H9 (cell line): ENCODE measurements around the gene TPSAB1. TPM values are rescaled to one million over a fixed set of nuclear protein-coding genes. Genes with fewer than 3 reads are reported as not detected.

Source experiments
- DNase-seq: peaks from one replicate; pipeline ENCODE4 v3.0.0-alpha.2; 2017
- H2AFZ ChIP-seq: one replicate; pipeline ENCODE4 v1.6.1; 2013; ENCODE audit warnings: mild to moderate bottlenecking, low read length, control low read depth, moderate library complexity
- H2AK5ac ChIP-seq: 2 replicates; pipeline ENCODE4 v1.6.1; 2013; ENCODE audit warnings: low read length, control low read depth, mixed read lengths; ENCODE audit not compliant: insufficient read length
- H2BK120ac ChIP-seq: one replicate; pipeline ENCODE4 v1.6.1; 2013; ENCODE audit warnings: low read depth, mild to moderate bottlenecking, low read length, control low read depth, inconsistent platforms; ENCODE audit not compliant: poor library complexity, severe bottlenecking
- H2BK12ac ChIP-seq: 2 replicates; pipeline ENCODE4 v1.6.1; 2013; ENCODE audit warnings: low read length, control low read depth, mixed read lengths, low read depth; ENCODE audit not compliant: insufficient read length
- H2BK15ac ChIP-seq: 2 replicates; pipeline ENCODE4 v1.6.1; 2013; ENCODE audit warnings: low read depth, low read length, control low read depth
- H2BK20ac ChIP-seq: one replicate; pipeline ENCODE4 v1.6.1; 2013; ENCODE audit warnings: low read depth, mild to moderate bottlenecking, low read length, control low read depth, inconsistent platforms; ENCODE audit not compliant: poor library complexity, severe bottlenecking
- H2BK5ac ChIP-seq: 2 replicates; pipeline ENCODE4 v1.6.1; 2013; ENCODE audit warnings: low read length, control low read depth, mixed read lengths; ENCODE audit not compliant: insufficient read length
- H3K14ac ChIP-seq: 2 replicates; pipeline ENCODE4 v1.6.1; 2013; ENCODE audit warnings: low read length, control low read depth; ENCODE audit not compliant: insufficient read depth
- H3K18ac ChIP-seq: 2 replicates; pipeline ENCODE4 v1.6.1; 2013; ENCODE audit warnings: low read depth, mild to moderate bottlenecking, mixed read lengths, low read length, control low read depth; ENCODE audit not compliant: insufficient read length
- H3K23ac ChIP-seq: 2 replicates; pipeline ENCODE4 v1.6.1; 2013; ENCODE audit warnings: low read length, control low read depth, mixed read lengths, low read depth; ENCODE audit not compliant: insufficient read length
- H3K23me2 ChIP-seq: 2 replicates; pipeline ENCODE4 v1.6.1; 2013; ENCODE audit warnings: low read depth, mild to moderate bottlenecking, mixed read lengths, low read length, control low read depth; ENCODE audit not compliant: insufficient read length, poor library complexity, severe bottlenecking
- H3K27ac ChIP-seq: 2 replicates; pipeline ENCODE4 v1.5.1; 2013; ENCODE audit warnings: low read length, control low read depth, mixed read lengths, low read depth; ENCODE audit not compliant: insufficient read length
- H3K27me3 ChIP-seq: 2 replicates; pipeline ENCODE4 v1.6.1; 2013; ENCODE audit warnings: low read length, control low read depth, inconsistent platforms; ENCODE audit not compliant: insufficient read depth
- H3K4ac ChIP-seq: 2 replicates; pipeline ENCODE4 v1.6.1; 2013; ENCODE audit warnings: low read depth, mild to moderate bottlenecking, control low read depth, inconsistent platforms, low read length, moderate library complexity
- H3K4me1 ChIP-seq: 2 replicates; pipeline ENCODE4 v1.6.1; 2013; ENCODE audit warnings: low read length, control low read depth, inconsistent platforms; ENCODE audit not compliant: insufficient read depth
- H3K4me2 ChIP-seq: 2 replicates; pipeline ENCODE4 v1.6.1; 2013; ENCODE audit warnings: low read length, control low read depth, mixed read lengths; ENCODE audit not compliant: insufficient read length, insufficient read depth
- H3K56ac ChIP-seq: 2 replicates; pipeline ENCODE4 v1.6.1; 2013; ENCODE audit warnings: low read depth, mild to moderate bottlenecking, mixed read lengths, low read length, control low read depth; ENCODE audit not compliant: insufficient read length
- H3K79me1 ChIP-seq: 2 replicates; pipeline ENCODE4 v1.6.1; 2013; ENCODE audit warnings: low read depth, mild to moderate bottlenecking, moderate library complexity, low read length, control low read depth, inconsistent platforms; ENCODE audit not compliant: insufficient read depth, poor library complexity, severe bottlenecking
- H3K79me2 ChIP-seq: 2 replicates; pipeline ENCODE4 v1.6.1; 2013; ENCODE audit warnings: low read length, control low read depth, inconsistent platforms; ENCODE audit not compliant: insufficient read depth
- H3K9ac ChIP-seq: 2 replicates; pipeline ENCODE4 v1.6.1; 2013; ENCODE audit warnings: low read length, control low read depth, mixed read lengths; ENCODE audit not compliant: insufficient read length; ENCODE audit errors: extremely low read depth
- H3K9me3 ChIP-seq: one replicate; pipeline ENCODE4 v1.6.1; 2013; ENCODE audit warnings: low read depth, low read length, inconsistent platforms; ENCODE audit not compliant: control insufficient read depth
- H3T11ph ChIP-seq: one replicate; pipeline ENCODE4 v1.6.1; 2013; ENCODE audit warnings: mild to moderate bottlenecking, low read length, control low read depth, inconsistent platforms
- H4K20me1 ChIP-seq: one replicate; pipeline ENCODE4 v1.6.1; 2013; ENCODE audit not compliant: control insufficient read depth, insufficient read length, insufficient read depth
- H4K5ac ChIP-seq: 2 replicates; pipeline ENCODE4 v1.6.1; 2013; ENCODE audit warnings: low read depth, mild to moderate bottlenecking, mixed read lengths, low read length, control low read depth; ENCODE audit not compliant: insufficient read length
- H4K8ac ChIP-seq: replicated peaks from 2 replicates; pipeline ENCODE4 v1.6.1; 2013; ENCODE audit warnings: low read length, control low read depth, mixed read lengths, low read depth; ENCODE audit not compliant: insufficient read length
- H4K91ac ChIP-seq: 2 replicates; pipeline ENCODE4 v1.6.1; 2013; ENCODE audit warnings: low read depth, mild to moderate bottlenecking, moderate library complexity, mixed read lengths, low read length, control low read depth; ENCODE audit not compliant: insufficient read length
- H3K27ac Mint-ChIP-seq, 3 experiments: 2 replicates in 2 of 3; 3 replicates in 1 of 3; pipeline ENCODE4 v1.8.0; 2020 to 2021; ENCODE audit warnings: mixed read lengths in 3 of 3, mild to moderate bottlenecking in 1 of 3, moderate library complexity in 1 of 3
- H3K27me3 Mint-ChIP-seq: 2 replicates; pipeline ENCODE4 v1.8.0; 2021; ENCODE audit warnings: low read depth, mild to moderate bottlenecking, moderate library complexity, mixed read lengths
- H3K36me3 Mint-ChIP-seq, 3 experiments: 2 replicates in 2 of 3; 3 replicates in 1 of 3; pipeline ENCODE4 v1.8.0; 2020 to 2021; ENCODE audit warnings: low read depth in 3 of 3, mixed read lengths in 3 of 3; ENCODE audit not compliant: insufficient read depth in 1 of 3
- H3K4me1 Mint-ChIP-seq, 2 experiments: 2 replicates each; pipeline ENCODE4 v1.8.0; 2020; ENCODE audit warnings: mixed read lengths in 2 of 2
- H3K4me3 Mint-ChIP-seq, 2 experiments: 2 replicates in 1 of 2; 3 replicates in 1 of 2; pipeline ENCODE4 v1.8.0; 2020 to 2021; ENCODE audit warnings: mild to moderate bottlenecking in 2 of 2, mixed read lengths in 2 of 2, moderate library complexity in 1 of 2
- H3K9me3 Mint-ChIP-seq, 2 experiments: 2 replicates in 1 of 2; 3 replicates in 1 of 2; pipeline ENCODE4 v1.8.0; 2020; ENCODE audit warnings: mild to moderate bottlenecking in 2 of 2, mixed read lengths in 2 of 2, moderate library complexity in 1 of 2
- CTCF ChIP-seq: fragments of 200-600 bp; sonication (generic); conservative IDR thresholded peaks from 3 replicates; pipeline ENCODE4 v1.8.0; 2021; ENCODE audit warnings: antibody characterized with exemption, mild to moderate bottlenecking
- WGBS: extraction: QIAGEN DNeasy Blood & Tissue Kit; methylation state at CpG from one replicate; pipeline ENCODE4 v1.1.7; 2013; ENCODE audit warnings: missing lambda C conversion rate, low lambda C conversion rate, mixed read lengths; ENCODE audit not compliant: insufficient read length; ENCODE audit errors: extremely low coverage; 5-methylcytosine and 5-hydroxymethylcytosine counted together
- total RNA-seq: library from RNA; stranded (reverse); gene quantifications from 2 replicates; pipeline ENCODE4 v1.2.1, GENCODE V29; 2021

The TPSAB1 gene
- total RNA-seq, 1 experiment from 2014 or later, result not detected

GRCh38 chr16:1193143-1193824 is 47.2 kb upstream of the TPSAB1 start:
- no peak overlapping the region for H3K4me2 ChIP-seq
- H2BK15ac ChIP-seq, result no peak overlapping the region
- H2BK20ac ChIP-seq, result no peak overlapping the region
- H3K23me2 ChIP-seq, result no peaks in the 10 kb centered on the region
- H3K27me3 ChIP-seq, result no peaks in the 10 kb centered on the region
- H3K27ac ChIP-seq, result no peak overlapping the region
- no peak for DNase-seq
- peaks cover 2% of the 10 kb centered on the region for H4K20me1 ChIP-seq
- no CpG with 5 or more reads among the region's 30 CpGs for WGBS
- H4K5ac ChIP-seq, result no peak overlapping the region
- no peak overlapping the region for H2BK12ac ChIP-seq
- no peak overlapping the region for H3K56ac ChIP-seq
- peaks cover 4 to 15% of the 10 kb centered on the region in 2 experiments; a peak in 3 of 4 replicates for H3K4me1 Mint-ChIP-seq
- no peak overlapping the region; the same call in 1 of the 2 replicates for H3K14ac ChIP-seq
- H3K23ac ChIP-seq, result no peak overlapping the region
- H3K9me3 Mint-ChIP-seq, result no peaks in the 10 kb centered on the region
- no peaks in the 10 kb centered on the region for H3K9me3 ChIP-seq
- H3K18ac ChIP-seq, result no peak overlapping the region
- no peaks in the 10 kb centered on the region for H3K4me1 ChIP-seq
- H4K8ac ChIP-seq, result no peak overlapping the region
- no peaks in the 10 kb centered on the region for H3K27me3 Mint-ChIP-seq
- no peak overlapping the region for H2AFZ ChIP-seq
- TF ChIP-seq CTCF, result no peak
- H3K4me3 Mint-ChIP-seq, result no peak overlapping the region
- H3K9ac ChIP-seq, result no peak overlapping the region
- no peaks in the 10 kb centered on the region for H3K79me2 ChIP-seq
- H2BK120ac ChIP-seq, result no peak overlapping the region
- no peak overlapping the region for H4K91ac ChIP-seq
- H2BK5ac ChIP-seq, result no peak overlapping the region
- H3T11ph ChIP-seq, result no peak overlapping the region
- H3K79me1 ChIP-seq, result no peaks in the 10 kb centered on the region
- H2AK5ac ChIP-seq, result no peak overlapping the region
- no peaks in the 10 kb centered on the region; a peak in 1 of 7 replicates for H3K36me3 Mint-ChIP-seq
- H3K27ac Mint-ChIP-seq, result no peak overlapping the region
- H3K4ac ChIP-seq, result no peak overlapping the region
